ENCODE measurements around the gene CD2AP. TPM values are rescaled to one million over a fixed set of nuclear protein-coding genes. Genes with fewer than 3 reads are reported as not detected.

Gene CD2AP
- total and polyA plus RNA-seq, 5 donors: 5.7 to 12.4 (median 10.4) TPM

- DNase-seq: peak in 1 of 3 donors; percentile 7
- H3K27me3 ChIP-seq (ENCODE audit: control insufficient read depth, insufficient read depth): no peaks in the 10 kb centered on the region
- no peak overlapping the region for H3K4me3 ChIP-seq (ENCODE audit: low read length)
- no peak for ATAC-seq
- H3K4me1 ChIP-seq (ENCODE audit: control insufficient read depth, insufficient read depth, low read length): no peaks in the 10 kb centered on the region
- intact Hi-C loops (cut with DNase I): no loop called here
- WGBS: 96% methylated on average over 12 of the region's 12 CpGs
- no peak overlapping the region for H3K27ac ChIP-seq (ENCODE audit: low read length)
- H3K9me3 ChIP-seq (ENCODE audit: control insufficient read depth, low read length): no peaks in the 10 kb centered on the region
These were observed 144.4 kb downstream of the CD2AP start for GRCh38 chr6:47621838-47622449.

GRCh38 chr6:47626782-47627181 is 149.2 kb downstream of the CD2AP start:
- no peaks in the 10 kb centered on the region for H3K4me1 ChIP-seq (ENCODE audit: control insufficient read depth, insufficient read depth, low read length)
- intact Hi-C loops (cut with DNase I): loop anchor here in 1 of 4 donors (5.0 kb wide), 1 partner anchor 156 kb away; the partner anchor contains the start of gene OPN5
- no peaks in the 10 kb centered on the region for H3K9me3 ChIP-seq (ENCODE audit: control insufficient read depth, low read length)
- H3K4me3 ChIP-seq (ENCODE audit: low read length): no peak overlapping the region
- no peak overlapping the region for H3K27ac ChIP-seq (ENCODE audit: low read length)
- 66% methylated on average over 2 of the region's 2 CpGs for WGBS
- H3K27me3 ChIP-seq (ENCODE audit: control insufficient read depth, insufficient read depth): no peaks in the 10 kb centered on the region
- DNase-seq (no peak), ATAC-seq (no peak)

GRCh38 chr6:47628448-47629272 is 151.1 kb downstream of the CD2AP start:
- ATAC-seq (no peak), DNase-seq (no peak)
- Histone ChIP-seq H3K9me3 (ENCODE audit: control insufficient read depth, low read length) (no peaks in the 10 kb centered on the region), H3K4me3 (ENCODE audit: low read length) (no peak overlapping the region), H3K4me1 (ENCODE audit: control insufficient read depth, insufficient read depth, low read length) (peaks cover 3% of the 10 kb centered on the region), H3K27ac (ENCODE audit: low read length) (no peak overlapping the region), H3K27me3 (ENCODE audit: control insufficient read depth, insufficient read depth) (no peaks in the 10 kb centered on the region)
- intact Hi-C loops (cut with DNase I): loop anchor here in 1 of 4 donors (5.0 kb wide), 1 partner anchor 154 kb away; the partner anchor contains the start of gene OPN5
- 90% methylated on average over 7 of the region's 7 CpGs for WGBS

- Histone ChIP-seq H3K27ac (ENCODE audit: low read length) (no peak overlapping the region), H3K4me3 (ENCODE audit: low read length) (no peak overlapping the region), H3K27me3 (ENCODE audit: control insufficient read depth, insufficient read depth) (no peaks in the 10 kb centered on the region), H3K9me3 (ENCODE audit: control insufficient read depth, low read length) (no peaks in the 10 kb centered on the region), H3K4me1 (ENCODE audit: control insufficient read depth, insufficient read depth, low read length) (peaks cover 6% of the 10 kb centered on the region)
- intact Hi-C loops (cut with DNase I): loop anchor here (2.0 to 5.0 kb wide), 3 partner anchors 102 to 152 kb away; partner anchors contain the start of gene OPN5 (in 2 of the 4)
- 90% methylated on average over 4 of the region's 4 CpGs for WGBS
- ATAC-seq (no peak), DNase-seq (no peak)
These were observed 152.4 kb downstream of the CD2AP start for GRCh38 chr6:47629954-47630353.

GRCh38 chr6:47630587-47630986 is 153.0 kb downstream of the CD2AP start:
- no peak overlapping the region for H3K4me3 ChIP-seq (ENCODE audit: low read length)
- DNase-seq: no peak
- no peak overlapping the region for H3K27ac ChIP-seq (ENCODE audit: low read length)
- peaks cover 6% of the 10 kb centered on the region for H3K4me1 ChIP-seq (ENCODE audit: control insufficient read depth, insufficient read depth, low read length)
- ATAC-seq: no peak
- no peaks in the 10 kb centered on the region for H3K27me3 ChIP-seq (ENCODE audit: control insufficient read depth, insufficient read depth)
- 69% methylated on average over 3 of the region's 3 CpGs for WGBS
- H3K9me3 ChIP-seq (ENCODE audit: control insufficient read depth, low read length): no peaks in the 10 kb centered on the region
- intact Hi-C loops (cut with DNase I): loop anchor here (2.0 to 5.0 kb wide), 3 partner anchors 102 to 152 kb away; partner anchors contain the start of gene OPN5 (in 1 of the 4)

- Histone ChIP-seq H3K4me1 (ENCODE audit: control insufficient read depth, insufficient read depth, low read length) (peaks cover 6% of the 10 kb centered on the region), H3K4me3 (ENCODE audit: low read length) (no peak overlapping the region), H3K27me3 (ENCODE audit: control insufficient read depth, insufficient read depth) (no peaks in the 10 kb centered on the region), H3K9me3 (ENCODE audit: control insufficient read depth, low read length) (no peaks in the 10 kb centered on the region), H3K27ac (ENCODE audit: low read length) (no peak overlapping the region)
- ATAC-seq: peak; percentile 70 to 71
- intact Hi-C loops (cut with DNase I): loop anchor here (2.0 to 5.0 kb wide), 3 partner anchors 101 to 151 kb away; partner anchors contain the start of gene OPN5 (in 1 of the 4)
- DNase-seq: peak in 1 of 3 donors; percentile 46
- 41% methylated on average over 6 of the region's 6 CpGs for WGBS
These were observed 153.7 kb downstream of the CD2AP start for GRCh38 chr6:47631269-47631772.

- WGBS: 39% methylated on average over 3 of the region's 3 CpGs
- no peak overlapping the region for H3K27ac ChIP-seq (ENCODE audit: low read length)
- intact Hi-C loops (cut with DNase I): loop anchor here (2.0 to 5.0 kb wide), 4 partner anchors 101 to 151 kb away; partner anchors contain the start of gene OPN5 (in 1 of the 4)
- H3K4me3 ChIP-seq (ENCODE audit: low read length): no peak overlapping the region
- no peaks in the 10 kb centered on the region for H3K27me3 ChIP-seq (ENCODE audit: control insufficient read depth, insufficient read depth)
- DNase-seq: no peak
- H3K9me3 ChIP-seq (ENCODE audit: control insufficient read depth, low read length): no peaks in the 10 kb centered on the region
- no peak for ATAC-seq
- H3K4me1 ChIP-seq (ENCODE audit: control insufficient read depth, insufficient read depth, low read length): peaks cover 6% of the 10 kb centered on the region
These were observed 154.2 kb downstream of the CD2AP start for GRCh38 chr6:47631797-47632196.

- 74% methylated on average over 3 of the region's 3 CpGs for WGBS
- ATAC-seq: peak in 1 of 2 donors; percentile 42
- DNase-seq: no peak
- Histone ChIP-seq H3K4me1 (ENCODE audit: control insufficient read depth, insufficient read depth, low read length) (peaks cover 6% of the 10 kb centered on the region), H3K4me3 (ENCODE audit: low read length) (no peak overlapping the region), H3K27ac (ENCODE audit: low read length) (no peak overlapping the region), H3K9me3 (ENCODE audit: control insufficient read depth, low read length) (no peaks in the 10 kb centered on the region), H3K27me3 (ENCODE audit: control insufficient read depth, insufficient read depth) (no peaks in the 10 kb centered on the region)
- intact Hi-C loops (cut with DNase I): loop anchor here (2.0 to 5.0 kb wide), 4 partner anchors 99 to 149 kb away; partner anchors contain the start of gene OPN5 (in 1 of the 4)
These were observed 155.6 kb downstream of the CD2AP start for GRCh38 chr6:47633141-47633540.

GRCh38 chr6:47634210-47635047 is 156.8 kb downstream of the CD2AP start:
- no peak for DNase-seq
- intact Hi-C loops (cut with DNase I): loop anchor here in 3 of 4 donors (5.0 kb wide), 2 partner anchors 98 to 148 kb away; partner anchors contain the start of gene OPN5 (in 1 of the 3)
- Histone ChIP-seq H3K27me3 (ENCODE audit: control insufficient read depth, insufficient read depth) (no peaks in the 10 kb centered on the region), H3K4me3 (ENCODE audit: low read length) (no peak overlapping the region), H3K27ac (ENCODE audit: low read length) (no peak overlapping the region), H3K4me1 (ENCODE audit: control insufficient read depth, insufficient read depth, low read length) (peaks cover 6% of the 10 kb centered on the region), H3K9me3 (ENCODE audit: control insufficient read depth, low read length) (no peaks in the 10 kb centered on the region)
- no peak for ATAC-seq
- 82% methylated on average over 5 of the region's 5 CpGs for WGBS

GRCh38 chr6:47646689-47647088 is 169.1 kb downstream of the CD2AP start:
- H3K27me3 ChIP-seq (ENCODE audit: control insufficient read depth, insufficient read depth): no peaks in the 10 kb centered on the region
- no peak for ATAC-seq

More at GRCh38 chr6:47646689-47647088, 169.1 kb downstream of the CD2AP start:
- no peak for DNase-seq
- Histone ChIP-seq H3K4me3 (ENCODE audit: low read length) (no peak overlapping the region), H3K27ac (ENCODE audit: low read length) (no peak overlapping the region), H3K4me1 (ENCODE audit: control insufficient read depth, insufficient read depth, low read length) (peaks cover 1% of the 10 kb centered on the region), H3K9me3 (ENCODE audit: control insufficient read depth, low read length) (no peaks in the 10 kb centered on the region)
- intact Hi-C loops (cut with DNase I): no loop called here
- 71% methylated on average over 4 of the region's 4 CpGs for WGBS
